HG03442 (cell line): Measurements from ENCODE around the gene MAEA.

ENCODE experiments used
- ATAC-seq: cut with Tn5 transposase; IDR thresholded peaks from one replicate; pipeline ENCODE4 v1.9.1; 2021; ENCODE audit warnings: mild to moderate bottlenecking, moderate library complexity; ENCODE audit not compliant: unreplicated experiment

The MAEA gene

DNA sequence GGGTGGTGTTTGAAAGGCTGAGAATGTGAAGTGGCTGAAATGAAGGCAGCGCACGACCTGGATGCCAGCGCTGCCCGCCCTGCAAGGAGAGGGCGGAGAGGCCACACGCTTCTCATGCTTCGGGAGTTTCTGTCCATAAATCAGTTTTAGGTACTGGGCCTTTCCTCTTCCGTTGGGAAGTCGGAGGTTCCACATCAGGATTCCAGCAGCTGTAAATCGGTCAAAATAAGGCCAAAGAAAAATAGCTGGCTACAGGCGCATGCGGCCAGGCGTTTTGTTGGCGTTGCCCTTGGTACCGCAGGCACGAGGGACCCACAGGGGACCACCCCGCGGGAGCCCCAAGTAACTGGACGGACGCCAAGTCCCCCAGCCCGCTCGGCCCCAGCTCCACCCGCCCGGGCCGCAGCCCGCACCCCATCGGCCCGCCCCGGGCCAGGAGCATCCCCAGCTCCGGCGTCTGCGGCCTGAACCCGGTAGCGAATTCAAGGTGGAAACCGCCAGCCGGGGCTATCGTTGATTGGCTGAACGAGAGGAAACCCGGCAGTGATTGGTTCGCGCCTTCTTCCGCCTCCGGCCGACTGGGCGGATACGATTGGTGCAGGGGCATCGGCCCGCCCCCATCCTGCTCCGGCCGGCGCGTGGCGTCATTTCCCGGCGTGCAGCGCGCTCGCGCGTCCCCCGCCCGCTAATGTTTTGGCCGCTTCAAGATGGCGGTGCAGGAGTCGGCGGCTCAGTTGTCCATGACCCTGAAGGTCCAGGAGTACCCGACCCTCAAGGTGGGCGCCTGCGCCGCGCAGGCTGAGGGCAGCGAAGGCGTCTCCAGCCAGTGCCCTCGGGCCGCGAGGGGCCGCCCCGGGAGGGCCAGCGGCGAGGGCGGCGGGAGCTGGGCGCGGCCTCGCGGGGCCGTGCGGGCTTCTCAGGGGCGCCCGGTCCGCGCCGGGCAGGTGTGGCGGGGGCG, at the start of gene MAEA:
TSS of gene MAEA (plus strand) at position 685 of the 958 bp plus-strand sequence. CDS start at position 708, 23 bp downstream.
- ATAC-seq, result peak; percentile 90

- no peak for ATAC-seq
Observed at GRCh38 chr4:1239950-1240307, 49.8 kb upstream of the MAEA start.

DNA sequence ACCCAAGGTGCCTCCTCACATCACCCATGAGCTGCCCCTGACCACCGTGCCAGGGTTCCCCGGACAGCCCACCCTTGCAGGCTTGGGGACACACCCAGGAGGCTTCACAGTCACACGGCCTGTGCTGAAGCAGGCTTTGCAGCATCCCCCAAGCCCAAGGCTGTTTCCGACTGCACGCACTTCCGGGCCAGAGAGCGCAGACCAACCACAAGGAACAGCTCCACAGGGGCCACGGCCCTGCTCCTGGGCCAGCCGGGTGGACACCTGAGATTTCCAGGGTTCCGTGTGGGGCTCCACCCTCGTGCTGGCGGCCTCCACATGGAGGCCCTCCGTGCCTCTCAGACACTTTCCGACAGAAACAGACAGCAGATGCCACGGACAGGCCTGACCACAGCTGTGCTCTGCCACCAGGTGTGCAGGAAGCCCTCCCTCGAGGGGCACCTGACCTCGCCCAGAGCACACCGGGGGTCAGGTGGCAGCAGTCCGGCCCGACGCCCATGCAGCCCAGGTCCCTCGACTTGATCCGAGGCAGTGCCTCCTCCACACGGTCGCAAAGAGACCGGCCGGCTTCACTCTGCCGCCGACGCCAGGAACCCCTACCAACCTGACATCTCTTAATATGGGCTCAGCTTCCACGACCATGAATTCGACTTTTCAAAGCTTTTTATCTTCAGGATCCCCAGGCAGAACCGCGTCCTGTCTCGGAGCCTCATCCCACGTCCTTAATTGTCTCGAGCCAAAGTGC, 48.8 kb upstream of the MAEA start:
- ATAC-seq, result no peak

DNA sequence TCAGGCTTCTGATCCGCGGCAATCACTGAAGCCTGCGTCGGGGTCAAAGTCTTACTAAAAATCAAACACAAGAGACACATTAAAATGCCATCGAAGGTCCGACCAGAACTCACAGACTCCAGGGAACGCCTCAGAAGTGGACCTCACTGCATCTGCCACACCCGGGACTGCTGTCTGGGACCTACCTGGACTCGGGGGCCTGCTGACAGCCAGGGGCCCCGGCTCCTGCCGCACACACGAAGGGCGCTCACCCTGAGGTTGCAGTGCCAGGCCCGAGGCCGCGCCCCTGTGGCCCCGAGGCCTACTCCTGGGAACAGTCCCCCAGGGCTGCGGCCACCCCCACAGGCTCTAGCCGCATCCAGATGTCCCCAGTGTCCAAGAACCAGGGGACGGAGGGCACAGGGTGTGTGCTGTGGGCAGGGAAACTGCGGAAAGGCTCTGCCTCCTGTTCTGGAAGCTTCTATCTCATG, 48.2 kb upstream of the MAEA start:
- no peak for ATAC-seq

DNA sequence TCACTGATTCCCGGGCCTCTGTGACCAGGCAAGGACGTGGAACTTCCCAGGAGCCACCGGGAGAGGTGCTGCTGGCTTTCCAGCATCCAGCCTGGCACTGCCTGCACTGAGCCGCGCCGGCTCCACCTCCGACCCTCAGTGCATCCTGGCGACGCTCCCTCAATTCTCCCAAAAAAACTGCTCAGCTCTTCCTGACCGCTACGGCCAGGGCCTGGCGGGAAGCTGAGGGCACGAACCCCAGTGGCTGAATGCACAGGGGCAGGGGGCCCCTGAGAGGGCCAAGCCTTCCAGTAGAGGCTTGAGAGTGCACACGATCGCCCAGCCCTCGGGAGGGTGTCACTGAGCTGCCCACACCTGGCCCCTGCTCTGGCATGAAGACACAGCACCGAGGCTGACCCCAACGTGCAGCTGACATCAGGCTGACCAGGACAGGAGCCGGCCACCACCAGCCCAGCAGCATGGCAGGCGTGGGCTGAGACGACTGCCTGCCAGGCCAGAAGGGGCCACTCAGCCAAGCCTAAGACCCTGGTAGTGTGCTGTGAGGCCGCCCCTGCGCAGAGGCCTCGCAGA, 47.7 kb upstream of the MAEA start:
- ATAC-seq, result no peak

- no peak for ATAC-seq
Observed at GRCh38 chr4:1242506-1243450, 46.9 kb upstream of the MAEA start.

DNA sequence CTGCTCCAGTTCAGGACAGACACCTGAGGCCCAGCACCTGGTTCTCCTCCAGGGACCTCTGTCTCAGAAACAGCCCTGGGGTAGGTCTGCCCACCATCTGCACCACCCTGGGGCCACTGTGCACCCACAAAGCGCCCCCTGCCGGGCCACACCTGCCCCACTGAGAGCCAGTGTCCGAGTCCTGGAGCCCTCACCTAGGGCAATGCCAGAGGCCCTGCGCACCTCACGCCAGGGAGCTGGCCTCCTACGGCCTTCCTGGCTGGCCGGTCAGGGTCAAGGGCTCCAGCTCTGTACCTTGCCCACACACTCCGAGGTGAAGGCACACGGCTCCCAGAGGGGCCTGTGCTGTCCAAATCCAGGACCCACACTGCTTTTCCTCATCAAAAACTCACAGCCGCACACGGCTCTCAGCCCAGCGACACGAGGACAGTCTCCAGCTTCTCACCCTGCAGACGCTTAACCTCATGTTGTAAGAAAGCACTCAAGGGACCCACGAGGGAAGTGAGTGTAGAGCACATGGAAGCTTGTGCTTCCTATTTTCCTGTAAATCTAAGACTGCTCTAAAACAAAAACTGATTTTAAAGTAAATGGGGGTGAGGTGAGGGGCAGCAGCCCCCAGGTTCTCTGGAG, 46.1 kb upstream of the MAEA start:
- ATAC-seq, result no peak

- no peak for ATAC-seq
Observed at GRCh38 chr4:1244081-1244977, 45.4 kb upstream of the MAEA start.

DNA sequence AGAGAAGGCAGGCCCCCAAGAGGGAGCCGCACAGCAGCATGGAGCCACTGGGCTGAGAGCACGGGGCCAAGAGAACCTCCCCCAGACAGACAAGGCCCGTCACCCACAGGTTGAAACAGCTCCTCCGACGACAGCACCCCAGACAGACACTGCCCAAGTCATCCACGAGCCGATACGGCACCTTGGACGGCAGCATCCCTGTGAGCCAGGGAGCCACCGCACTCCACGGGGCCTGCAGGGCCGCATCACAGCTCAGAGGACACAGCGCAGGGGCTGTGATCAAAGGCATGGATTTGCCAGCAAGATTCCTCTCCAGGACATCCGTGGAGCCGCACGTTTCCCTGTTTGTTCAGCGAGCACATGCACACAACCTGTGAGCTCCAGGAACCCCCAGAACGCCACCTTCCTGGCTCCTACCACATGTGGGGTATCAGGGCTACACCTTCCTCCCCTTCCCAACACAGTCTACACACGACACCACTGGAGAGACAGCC, 44.7 kb upstream of the MAEA start:
- ATAC-seq, result no peak

DNA sequence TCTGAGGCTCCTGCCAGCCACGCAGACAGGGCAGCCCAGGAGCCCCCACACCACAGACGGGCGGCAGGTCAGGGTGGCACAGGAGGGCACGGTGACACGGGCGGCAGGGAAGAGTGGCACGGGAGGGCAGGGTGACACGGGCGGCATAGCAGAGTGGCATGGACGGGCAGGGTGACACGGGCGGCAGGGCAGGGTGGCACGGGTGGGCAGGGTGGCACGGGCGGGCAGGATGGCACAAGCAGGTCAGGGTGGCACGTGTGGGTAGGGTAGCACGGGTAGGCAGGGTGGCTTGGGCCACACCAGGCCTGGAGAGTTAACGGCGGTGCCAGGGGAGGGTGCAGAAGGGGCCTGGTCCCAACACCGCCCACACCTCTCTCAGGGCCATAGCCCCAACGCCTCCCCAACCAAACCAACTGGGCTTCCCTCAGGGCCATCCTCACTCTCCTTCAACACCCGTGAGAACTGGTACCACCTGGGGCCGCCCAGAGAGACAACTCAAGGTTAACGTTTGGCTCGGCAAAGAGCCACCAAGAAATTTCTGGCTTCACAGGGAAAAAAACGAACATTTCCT, 44.1 kb upstream of the MAEA start:
- no peak for ATAC-seq

- ATAC-seq, result no peak
Observed at GRCh38 chr4:1246111-1246881, 43.4 kb upstream of the MAEA start.

DNA sequence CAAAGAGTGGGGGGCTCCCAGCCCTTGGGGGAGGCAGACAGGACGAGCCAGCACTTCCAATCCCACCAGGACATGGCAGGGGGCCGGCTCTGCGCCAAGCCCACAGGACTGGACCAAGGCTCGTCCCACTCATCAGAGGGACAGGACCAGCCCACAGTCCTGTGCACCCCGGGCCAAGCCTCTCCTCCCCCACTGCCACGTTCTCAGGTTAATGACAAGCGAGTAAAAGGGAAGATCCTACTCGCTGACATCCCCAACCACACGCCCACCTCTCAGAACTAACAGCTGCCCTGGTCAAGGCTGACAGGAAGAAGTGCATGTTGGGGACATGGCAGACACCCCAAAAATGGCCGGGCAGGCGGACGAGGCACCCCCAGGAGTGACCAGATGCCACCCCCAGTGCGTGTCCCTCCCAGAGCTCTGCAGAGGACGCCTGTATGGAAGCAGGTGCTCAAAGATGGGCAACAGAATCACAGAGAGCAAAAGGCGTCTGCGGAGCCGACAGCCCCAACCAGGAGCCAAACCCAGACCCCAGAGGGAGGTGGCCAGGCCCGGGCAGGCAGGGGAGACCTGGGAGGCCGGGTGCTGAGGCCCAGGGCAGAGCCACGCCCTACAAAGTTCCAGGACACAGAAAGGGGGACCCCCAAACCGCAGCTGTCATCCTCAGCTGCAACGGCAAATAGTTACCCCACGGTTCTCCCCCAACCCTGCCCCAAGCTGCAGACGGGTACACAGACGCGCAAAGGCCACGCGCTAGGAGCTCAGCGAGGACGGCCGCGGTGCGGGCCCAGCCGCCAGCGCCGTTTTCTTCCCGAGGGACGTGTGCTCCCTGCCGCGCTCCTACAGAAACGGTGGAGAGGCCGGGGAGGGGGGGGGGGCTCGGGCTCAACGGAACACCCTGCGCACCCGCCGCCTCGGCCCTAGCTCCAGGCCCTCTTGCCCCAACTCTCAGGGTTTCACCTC, 42.5 kb upstream of the MAEA start:
- no peak for ATAC-seq

DNA sequence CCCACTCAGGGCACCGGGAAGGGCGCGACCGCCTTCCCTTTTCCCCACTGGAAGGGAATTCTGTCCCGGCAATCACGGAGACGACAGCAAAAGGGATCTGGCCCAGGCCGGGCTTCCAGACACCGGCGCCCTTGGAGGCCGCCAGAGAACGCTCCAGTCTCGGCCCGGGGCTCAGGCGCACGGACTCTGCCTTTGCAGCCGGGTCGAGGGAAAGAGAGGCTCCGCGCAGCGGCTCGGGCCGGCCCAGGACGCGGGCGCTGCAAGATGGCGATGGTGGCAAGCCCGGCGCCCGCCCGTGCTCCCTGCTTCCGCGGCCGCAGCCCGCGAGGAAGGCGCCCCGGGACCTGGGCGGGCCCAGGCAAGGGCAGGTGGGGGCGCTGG, 41.8 kb upstream of the MAEA start:
- ATAC-seq, result peak; percentile 10

DNA sequence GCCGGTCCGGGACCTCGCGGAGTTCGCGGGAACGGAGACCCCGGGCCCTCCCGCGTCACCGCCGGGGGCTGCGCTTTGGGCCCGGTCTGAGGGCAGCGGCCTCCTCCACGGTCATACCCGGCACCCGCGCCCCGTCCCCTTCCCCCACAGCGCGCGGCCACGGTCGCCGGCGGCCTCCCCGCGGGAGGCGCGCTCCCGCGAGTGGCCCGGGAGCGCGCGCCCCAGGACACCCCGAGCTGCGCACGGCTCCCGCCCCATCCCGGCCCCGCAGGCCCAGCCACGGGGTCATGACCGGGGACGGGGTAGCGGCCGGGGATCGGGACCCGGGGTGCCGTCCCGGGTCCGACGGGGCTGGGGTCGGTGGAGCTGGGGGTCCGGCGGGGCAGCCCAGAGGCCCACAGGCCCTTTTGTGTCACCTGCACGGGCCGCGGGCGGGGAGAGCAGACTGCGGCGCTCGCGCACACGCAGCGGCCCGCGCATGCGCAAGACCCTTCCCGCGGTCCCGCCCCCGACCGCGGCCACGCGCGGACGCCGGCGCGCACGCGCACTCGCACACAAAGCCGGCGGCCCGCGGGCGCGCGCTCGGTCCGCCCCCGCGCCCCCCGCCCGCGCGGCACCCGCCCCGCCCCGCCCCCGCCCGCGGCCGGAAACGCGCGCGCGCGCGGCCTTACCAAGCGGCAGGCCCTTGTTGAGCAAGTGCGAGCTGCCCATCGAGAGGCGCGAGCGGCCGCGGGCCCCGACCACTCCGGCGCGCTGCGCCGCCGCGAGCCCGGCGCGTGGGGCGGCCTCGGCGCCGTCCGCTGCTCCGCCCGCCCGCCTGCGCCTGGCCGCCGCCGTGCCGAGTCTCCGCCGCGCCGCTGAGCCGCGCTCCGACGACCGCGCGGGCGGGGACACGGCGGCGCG, 41.2 kb upstream of the MAEA start, which contains the start of gene CTBP1:
TSS of gene CTBP1 (minus strand) at position 886 of the 903 bp plus-strand sequence. CDS start 7,799 bp downstream, outside the sequence.
- ATAC-seq, result peak; percentile 37

- ATAC-seq, result peak; percentile 54
Observed at GRCh38 chr4:1249148-1249730, 40.5 kb upstream of the MAEA start.
